Measurements from ENCODE around the gene DGKD.
A peak's percentile ranks its signal among the peaks of the same experiment; 100 is the strongest.

Gene DGKD, protein sequence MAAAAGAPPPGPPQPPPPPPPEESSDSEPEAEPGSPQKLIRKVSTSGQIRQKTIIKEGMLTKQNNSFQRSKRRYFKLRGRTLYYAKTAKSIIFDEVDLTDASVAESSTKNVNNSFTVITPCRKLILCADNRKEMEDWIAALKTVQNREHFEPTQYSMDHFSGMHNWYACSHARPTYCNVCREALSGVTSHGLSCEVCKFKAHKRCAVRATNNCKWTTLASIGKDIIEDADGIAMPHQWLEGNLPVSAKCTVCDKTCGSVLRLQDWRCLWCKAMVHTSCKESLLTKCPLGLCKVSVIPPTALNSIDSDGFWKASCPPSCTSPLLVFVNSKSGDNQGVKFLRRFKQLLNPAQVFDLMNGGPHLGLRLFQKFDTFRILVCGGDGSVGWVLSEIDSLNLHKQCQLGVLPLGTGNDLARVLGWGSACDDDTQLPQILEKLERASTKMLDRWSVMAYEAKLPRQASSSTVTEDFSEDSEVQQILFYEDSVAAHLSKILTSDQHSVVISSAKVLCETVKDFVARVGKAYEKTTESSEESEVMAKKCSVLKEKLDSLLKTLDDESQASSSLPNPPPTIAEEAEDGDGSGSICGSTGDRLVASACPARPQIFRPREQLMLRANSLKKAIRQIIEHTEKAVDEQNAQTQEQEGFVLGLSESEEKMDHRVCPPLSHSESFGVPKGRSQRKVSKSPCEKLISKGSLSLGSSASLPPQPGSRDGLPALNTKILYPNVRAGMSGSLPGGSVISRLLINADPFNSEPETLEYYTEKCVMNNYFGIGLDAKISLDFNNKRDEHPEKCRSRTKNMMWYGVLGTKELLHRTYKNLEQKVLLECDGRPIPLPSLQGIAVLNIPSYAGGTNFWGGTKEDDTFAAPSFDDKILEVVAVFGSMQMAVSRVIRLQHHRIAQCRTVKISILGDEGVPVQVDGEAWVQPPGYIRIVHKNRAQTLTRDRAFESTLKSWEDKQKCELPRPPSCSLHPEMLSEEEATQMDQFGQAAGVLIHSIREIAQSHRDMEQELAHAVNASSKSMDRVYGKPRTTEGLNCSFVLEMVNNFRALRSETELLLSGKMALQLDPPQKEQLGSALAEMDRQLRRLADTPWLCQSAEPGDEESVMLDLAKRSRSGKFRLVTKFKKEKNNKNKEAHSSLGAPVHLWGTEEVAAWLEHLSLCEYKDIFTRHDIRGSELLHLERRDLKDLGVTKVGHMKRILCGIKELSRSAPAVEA

DNA sequence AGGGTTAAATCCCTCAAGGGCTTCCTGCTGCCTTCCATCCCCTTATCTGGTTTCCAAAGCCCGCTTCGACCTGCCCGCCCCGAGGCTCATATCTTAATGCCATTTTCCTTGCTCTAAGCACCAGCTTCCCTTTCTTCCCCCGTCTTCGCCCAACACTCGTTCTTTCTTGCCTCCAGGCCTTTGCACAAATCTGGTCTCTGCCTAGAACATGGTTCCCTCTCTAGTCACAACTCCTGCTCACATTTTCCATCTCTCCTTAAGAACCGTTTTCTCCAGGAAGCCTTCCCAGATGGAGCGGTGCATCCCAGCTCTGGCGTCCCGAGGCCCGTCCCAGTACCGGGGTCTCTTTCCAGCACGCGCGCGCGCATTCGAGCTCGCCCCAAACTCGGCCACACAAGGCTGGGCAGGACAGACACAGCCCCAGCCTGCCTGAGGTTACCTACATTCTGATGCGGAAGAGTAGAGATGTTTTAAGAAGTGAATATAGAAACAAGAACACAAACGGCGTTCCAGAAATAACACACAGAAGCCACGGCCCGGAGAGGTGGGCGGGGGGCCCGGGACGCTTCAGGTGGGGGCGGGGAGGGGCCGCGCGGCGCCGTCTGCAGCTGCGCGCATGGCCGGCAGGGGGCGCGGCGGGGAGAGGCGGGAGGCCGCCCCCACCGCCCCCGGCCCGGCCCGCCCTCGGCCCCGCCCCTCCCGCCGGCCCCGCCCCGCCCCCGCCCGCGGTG is at the start of gene DGKD:
Gene DGKD (plus strand): TSS at position 726 of the 731 bp plus-strand sequence. CDS start 25 bp downstream, outside the sequence.
- intact Hi-C loops (cut with DNase I): loop anchor here (5.0 to 10.0 kb wide), 2 partner anchors 33 to 81 kb away; no protein-coding TSS in a partner anchor
- peak in 33 of 42 donors; percentile 36 to 83 (median 65) for DNase-seq

DNA sequence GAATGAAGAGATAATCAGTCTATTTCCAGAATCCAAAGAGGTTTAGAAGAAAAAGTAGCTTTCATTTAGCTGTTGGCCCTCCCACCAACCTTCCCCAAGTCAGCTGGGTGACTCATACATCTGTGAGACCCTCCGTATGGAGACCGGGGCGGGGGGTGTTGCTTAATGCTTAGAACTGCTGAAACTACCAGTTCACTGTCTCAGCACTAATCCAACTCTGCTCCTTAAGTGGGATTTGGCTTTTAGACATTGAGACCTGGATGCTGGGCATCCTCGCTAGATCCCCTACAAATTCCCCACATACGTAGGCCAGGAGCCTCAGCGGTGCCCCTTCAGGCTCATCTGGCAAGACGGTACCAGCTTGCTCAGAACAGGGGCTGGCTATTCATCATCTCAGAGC is 46.7 kb upstream of the DGKD start, which contains the start of gene SAG:
Gene SAG (plus strand): TSS at position 252 of the 400 bp plus-strand sequence. CDS start 1,374 bp downstream, outside the sequence.
- no peak for DNase-seq
- intact Hi-C loops (cut with DNase I): no loop called here

DNA sequence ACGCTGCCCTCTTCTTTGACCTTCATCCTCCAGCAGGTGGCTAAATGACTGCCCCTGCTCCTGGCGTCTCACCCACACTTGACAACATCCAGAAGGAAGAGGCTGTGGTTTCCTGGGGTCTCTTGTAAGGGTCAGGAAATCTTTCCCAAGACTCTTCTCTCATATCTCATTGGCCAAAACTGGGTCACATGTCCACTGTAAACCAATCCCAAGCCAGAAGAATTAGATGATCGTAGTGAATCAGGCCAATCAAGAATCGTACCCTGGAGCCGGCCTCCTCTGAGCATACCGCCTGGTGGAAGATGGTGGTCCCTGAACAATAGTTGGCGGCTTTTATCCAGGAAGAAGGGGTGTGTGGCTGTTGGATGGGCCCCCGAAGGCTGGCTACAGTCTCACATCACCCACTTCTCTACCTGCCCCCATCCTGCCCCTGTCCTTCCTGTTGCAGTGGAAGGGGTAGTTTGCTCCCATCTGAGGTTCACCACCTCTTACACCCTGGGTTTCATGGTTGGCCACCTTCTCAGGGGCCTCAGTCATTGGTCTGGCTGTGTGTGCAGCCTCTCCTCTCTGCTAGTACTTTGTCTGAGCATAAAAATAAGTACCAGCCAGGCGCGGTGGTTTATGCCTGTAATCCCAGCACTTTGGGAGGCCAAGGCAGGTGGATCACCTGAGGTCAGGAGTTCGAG is 42.9 kb upstream of the DGKD start:
- DNase-seq: no peak
- intact Hi-C loops (cut with DNase I): no loop called here

DNA sequence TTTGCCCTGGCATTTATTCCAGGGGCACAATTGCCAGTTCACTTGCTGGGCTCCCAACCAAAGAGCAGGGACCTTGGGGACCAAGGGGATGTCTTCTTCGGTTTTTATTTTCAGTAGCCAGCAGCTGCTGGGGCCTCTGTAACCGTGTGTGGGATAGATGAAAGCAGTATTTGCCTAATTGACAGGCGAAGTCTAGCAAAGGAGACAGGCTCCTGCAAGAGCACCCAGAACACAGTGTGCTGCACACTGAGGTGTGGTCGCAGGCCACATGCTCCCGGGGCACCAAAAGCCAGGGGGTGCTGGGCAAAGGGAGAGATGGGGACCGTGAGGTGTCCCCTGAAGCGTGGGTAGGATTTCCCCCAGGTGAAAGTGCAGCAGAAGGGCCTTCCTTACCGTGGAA is 41.4 kb upstream of the DGKD start:
- DNase-seq: no peak
- intact Hi-C loops (cut with DNase I): no loop called here

DNA sequence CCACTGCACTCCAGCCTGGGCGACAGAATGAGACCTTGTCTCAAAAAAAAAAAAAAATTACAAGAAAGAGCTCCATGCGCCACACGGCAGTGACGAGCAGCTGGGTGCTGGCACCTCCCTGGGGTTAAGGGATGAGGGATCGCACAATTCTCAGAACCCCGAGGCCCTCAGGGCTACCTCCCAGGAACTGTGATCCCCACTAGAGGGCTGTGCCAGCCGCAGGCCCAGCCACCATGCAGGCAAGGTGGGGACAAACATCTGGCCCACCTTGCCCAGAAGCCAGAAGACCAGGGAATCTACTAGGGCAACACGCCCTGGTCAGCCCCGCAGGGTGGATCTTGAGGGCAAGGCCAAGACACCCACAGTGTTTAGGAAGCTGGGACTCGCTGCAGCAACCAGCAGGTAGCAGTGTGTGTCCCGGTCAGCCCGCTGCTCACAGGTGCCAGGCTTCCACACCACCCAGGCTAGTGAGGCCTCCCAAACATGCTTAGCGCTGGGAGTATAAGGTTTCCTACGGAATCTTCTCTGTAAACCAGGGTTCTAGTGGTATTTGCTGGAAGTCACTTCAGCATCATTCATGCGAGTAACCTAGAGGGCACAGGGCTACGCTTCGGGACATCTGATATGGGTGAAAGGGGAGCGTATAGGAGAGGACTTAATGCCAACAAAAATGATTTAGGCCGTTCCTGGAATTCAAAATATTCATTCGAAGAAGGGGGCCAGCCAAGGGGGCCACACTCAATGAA is 39.9 kb upstream of the DGKD start:
- no peak for DNase-seq
- intact Hi-C loops (cut with DNase I): no loop called here

DNA sequence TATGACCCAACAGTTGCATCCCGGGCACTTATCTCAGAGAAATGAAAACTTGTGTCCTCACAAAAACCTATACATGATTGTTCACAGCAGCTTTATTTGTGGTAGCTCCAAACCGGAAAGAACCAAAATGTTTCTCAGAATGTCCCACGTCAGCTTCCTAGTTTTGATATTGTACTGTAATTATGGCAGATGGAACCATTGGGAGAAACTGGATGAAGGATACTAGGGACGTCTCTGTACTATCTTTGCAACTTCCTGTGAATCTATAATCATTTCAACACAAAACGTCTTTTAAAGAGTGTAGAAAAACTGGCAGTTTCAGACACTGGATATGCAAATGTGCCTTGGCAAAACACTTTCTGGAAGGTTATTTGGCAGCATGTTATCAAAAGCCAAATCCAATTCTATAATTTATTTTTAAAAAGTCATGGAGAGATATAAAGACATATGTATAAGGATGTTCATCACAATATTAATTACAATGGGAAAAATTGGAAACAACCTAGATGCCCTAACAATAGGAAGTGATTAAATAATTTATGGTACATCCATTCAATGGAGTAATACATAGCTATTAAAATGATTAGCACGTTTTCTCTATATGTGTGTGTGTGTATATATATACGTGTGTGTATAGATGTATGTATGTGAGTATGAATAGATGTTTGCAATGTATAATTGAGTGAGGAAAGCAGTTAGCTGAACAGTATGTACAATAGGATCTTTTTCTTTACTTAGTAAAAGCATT is 36.9 kb upstream of the DGKD start:
- intact Hi-C loops (cut with DNase I): no loop called here
- no peak for DNase-seq

DNA sequence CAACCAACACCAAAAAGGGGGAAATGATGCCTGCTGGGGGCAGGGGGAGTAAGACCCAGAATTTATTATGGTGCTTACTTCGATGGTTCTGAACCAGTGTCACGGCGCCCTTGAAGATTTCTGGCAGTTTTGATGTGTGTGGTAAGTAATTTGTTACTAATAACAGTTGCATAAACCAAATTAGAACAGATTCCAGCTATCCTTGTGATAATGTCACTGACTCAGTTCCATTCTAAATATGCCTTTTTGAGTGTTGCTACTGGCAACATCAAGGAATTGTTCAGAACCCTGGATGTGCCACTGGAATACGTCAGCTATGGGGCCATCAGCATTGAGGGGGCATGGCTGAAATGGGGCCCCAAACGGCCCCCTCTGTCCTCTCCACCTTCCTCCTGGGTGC is 35.0 kb upstream of the DGKD start:
- intact Hi-C loops (cut with DNase I): no loop called here
- DNase-seq: peak in 8 of 42 donors; percentile 14 to 54 (median 24)

DNA sequence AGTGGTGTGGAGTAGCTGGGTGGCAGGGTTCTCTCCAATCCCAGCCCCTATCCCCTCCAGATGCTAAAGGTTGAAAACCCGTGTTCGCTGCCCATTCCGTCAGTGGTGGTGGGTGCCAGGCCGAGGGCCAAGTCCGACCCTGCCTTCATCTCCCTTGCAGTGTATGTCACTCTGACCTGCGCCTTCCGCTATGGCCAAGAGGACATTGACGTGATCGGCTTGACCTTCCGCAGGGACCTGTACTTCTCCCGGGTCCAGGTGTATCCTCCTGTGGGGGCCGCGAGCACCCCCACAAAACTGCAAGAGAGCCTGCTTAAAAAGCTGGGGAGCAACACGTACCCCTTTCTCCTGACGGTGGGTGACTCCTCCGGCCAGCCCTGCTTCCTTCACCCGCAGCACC is 33.8 kb upstream of the DGKD start:
- intact Hi-C loops (cut with DNase I): no loop called here
- DNase-seq: no peak

DNA sequence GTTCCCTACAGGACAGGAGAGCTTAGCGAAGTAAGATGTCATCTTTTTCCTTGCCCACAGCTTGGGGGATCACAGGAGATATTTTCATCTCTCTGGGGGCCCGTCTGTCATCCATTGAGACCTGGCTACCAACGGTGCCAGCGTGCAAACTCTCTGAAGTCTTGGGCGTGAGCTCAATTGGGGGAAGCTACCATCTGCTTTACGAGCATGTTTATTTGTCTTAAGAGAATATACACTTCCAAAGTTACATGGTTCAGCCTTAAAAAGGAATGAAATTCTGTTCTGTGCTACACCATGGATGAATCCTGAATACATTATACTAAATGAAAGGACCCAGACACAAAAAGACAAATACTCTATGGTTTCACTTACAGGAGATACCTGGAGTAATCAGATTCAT is 33.1 kb upstream of the DGKD start:
- intact Hi-C loops (cut with DNase I): no loop called here
- no peak for DNase-seq

DNA sequence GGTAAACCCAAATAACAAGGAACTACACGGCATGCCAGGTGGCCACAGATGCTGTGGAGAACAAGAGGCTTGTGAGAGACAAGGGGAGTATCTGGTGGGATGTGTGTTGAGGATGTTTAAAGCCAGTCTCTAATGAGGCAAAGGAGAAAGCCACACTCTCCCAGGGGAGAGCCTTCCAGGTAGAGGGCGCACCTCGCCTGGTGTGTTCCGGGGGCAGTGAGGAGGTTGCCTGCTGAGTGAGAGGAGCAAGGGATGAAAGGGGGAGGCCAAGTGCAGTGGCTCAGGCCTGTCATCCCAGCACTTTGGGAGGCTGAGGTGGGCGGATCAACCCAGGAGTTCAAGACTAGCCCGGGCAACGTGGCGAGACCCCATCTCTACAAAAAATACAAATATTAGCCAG is 30.4 kb upstream of the DGKD start:
- DNase-seq: no peak
- intact Hi-C loops (cut with DNase I): no loop called here

DNA sequence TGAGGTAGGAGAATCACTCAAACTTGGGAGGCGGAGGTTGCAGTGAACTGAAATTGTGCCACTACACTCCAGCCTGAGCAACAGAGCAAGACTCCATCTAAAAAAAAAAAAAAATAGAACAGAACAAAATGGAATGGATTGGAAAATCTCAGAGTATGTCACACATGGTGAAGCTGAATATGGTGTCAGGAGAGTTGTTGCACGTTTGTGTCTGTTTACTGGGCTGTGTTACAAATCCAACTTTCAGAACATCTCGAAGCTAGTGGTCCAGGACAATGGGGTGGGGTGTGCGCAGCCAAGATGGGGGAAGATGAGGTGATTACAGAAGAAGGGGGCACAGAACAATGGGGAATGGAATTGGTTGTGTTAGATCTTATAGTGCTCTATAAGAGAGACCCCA is 29.0 kb upstream of the DGKD start:
- DNase-seq: no peak
- intact Hi-C loops (cut with DNase I): no loop called here

DNA sequence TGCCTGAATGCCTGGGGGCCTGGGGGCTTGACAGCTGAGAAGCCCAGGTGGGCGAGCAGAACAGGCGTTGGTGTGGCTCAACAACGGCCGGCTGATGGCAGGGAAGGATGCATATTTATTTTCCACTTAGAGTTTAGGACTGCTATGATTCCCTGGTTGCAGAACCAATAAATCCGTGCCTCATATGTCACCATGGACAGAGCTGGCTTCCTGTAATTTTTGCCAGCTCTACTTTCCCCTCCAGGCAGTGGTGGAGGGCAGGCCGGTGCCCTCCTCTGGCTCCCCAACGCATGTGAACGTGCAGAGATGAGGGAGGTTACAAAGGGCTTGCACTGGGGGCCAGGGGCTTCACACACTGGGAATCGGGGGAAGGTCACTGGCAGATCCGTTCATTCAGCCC is 28.5 kb upstream of the DGKD start:
- DNase-seq: no peak
- intact Hi-C loops (cut with DNase I): no loop called here

DNA sequence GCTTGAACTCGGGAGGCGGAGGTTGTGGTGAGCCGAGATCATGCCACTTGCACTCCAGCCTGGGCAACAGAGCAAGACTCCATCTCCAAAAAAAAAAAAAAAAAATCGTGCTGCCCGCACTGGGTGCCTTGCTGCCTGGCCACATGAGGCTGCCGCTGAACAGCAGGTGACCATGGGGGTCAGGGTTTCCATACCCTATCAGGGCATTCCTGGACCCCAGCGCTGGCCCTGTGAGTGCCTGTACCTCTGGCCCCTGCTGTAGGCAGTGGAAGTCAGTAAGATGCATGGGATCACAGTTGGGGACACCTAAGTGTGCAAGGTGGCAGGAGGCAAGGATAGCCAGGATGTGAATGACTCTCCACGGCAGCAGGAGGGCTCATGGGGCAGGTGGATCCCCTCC is 27.8 kb upstream of the DGKD start:
- intact Hi-C loops (cut with DNase I): no loop called here
- DNase-seq: no peak

DNA sequence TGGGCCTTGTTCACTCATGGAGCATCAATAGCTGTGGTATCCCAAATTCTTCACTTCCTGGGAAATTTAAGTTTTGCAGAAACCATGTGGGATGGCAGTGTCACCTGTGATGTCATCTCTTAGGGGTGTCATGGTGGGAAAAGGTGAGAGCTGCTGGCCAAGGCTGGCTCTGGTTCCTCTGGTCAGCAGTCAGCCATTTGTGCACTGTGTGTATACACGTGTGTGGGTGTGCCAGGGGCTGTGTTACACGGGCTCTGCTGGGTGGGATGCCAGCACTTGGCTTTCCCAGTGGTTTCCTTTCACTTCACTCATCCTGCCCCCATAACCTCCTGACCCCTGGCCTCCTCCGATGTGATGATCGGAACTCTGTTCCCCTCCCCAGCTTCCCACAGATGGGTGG is 25.4 kb upstream of the DGKD start:
- intact Hi-C loops (cut with DNase I): no loop called here
- no peak for DNase-seq

DNA sequence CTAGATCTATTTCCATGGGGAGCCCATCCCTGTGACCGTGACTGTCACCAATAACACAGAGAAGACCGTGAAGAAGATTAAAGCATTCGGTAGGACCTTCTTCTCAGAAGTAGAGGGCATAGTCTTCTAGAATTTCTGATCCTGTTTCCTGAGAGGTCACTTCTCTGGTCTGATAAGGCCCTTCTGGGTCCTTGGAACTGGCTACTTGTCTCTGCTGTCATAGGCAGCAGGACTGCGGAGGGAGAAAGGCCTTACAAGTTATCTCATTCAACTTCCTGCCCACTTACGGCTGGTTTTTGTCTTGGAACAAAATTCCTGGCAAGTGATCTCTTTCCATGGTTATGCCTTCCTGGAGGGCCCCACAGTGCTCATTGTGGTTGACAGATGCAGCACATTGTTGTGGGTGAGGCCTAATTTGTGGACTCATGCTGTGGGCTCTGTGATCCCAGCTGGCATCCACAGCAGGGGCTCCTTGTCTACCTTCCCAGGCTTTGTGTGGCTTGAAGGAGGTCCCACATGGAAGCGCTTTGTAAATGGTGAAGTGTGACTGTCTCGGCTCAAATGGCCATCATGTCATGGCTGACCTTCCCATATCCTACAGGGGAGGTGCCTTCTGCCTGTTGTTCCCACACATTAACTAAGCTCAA is 24.7 kb upstream of the DGKD start:
- DNase-seq: no peak
- intact Hi-C loops (cut with DNase I): no loop called here

DNA sequence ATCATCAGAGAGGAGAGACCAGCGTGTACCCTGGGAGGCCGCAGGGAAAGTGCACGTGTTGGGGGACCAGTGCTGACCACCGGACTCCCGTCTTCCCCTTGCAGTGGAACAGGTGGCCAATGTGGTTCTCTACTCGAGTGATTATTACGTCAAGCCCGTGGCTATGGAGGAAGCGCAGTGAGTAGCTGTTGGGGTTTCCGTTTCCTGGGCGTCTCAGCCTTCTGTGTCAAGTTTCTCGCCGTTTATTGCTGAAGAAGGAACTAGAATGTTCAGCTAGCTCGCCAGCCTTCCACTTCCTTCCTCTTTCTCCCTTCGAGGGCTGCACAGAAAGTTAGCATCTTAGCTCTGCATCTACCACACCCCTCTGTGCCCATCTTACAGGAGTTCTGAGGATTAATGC is 22.8 kb upstream of the DGKD start:
- DNase-seq: peak in 36 of 42 donors; percentile 23 to 80 (median 52)
- intact Hi-C loops (cut with DNase I): no loop called here

All from head of caudate nucleus (tissue), 42 donors.